OCI-LY7 (cell line): ENCODE results near the gene IER5L. TPM values are rescaled to one million over a fixed set of nuclear protein-coding genes. Genes with fewer than 3 reads are reported as not detected.

Experiments
- BruUV-seq: library from RNA; stranded (reverse); fragments of 400-500 nt; replicated peaks from 2 replicates; lab custom pipeline; 2021; lab: Mats Ljungman, UMichigan
- CTCF ChIA-PET: fragments of 300-600 bp; sonication (Branson Sonifier 250); formaldehyde crosslinking; loops from one replicate; lab custom pipeline; 2022; ENCODE audit warnings: antibody characterized with exemption; ENCODE audit not compliant: unreplicated experiment; lab: Charles Lee
- POLR2A ChIA-PET: fragments of 300-600 bp; sonication (Branson Sonifier 250); formaldehyde crosslinking; loops from one replicate; lab custom pipeline; 2022; ENCODE audit warnings: antibody characterized with exemption; lab: Charles Lee
- DNase-seq: peaks from one replicate; pipeline ENCODE4 v3.0.0-alpha.2; 2015; ENCODE audit warnings: low spot score
- H2AFZ ChIP-seq: fragments of 200-600 bp; sonication (generic), shearing (Covaris generic); 2 replicates; pipeline ENCODE4 v1.6.1; 2014; ENCODE audit warnings: mild to moderate bottlenecking, antibody characterized with exemption, low read length, moderate library complexity
- H3K27ac ChIP-seq: fragments of 200-600 bp; sonication (generic); 2 replicates; pipeline ENCODE4 v1.5.1; 2014; ENCODE audit warnings: mixed run types, low read depth, mild to moderate bottlenecking, moderate library complexity, low read length, inconsistent platforms; ENCODE audit not compliant: poor library complexity, severe bottlenecking
- H3K36me3 ChIP-seq: fragments of 200-600 bp; sonication (generic); 2 replicates; pipeline ENCODE4 v1.6.1; 2014; ENCODE audit warnings: mild to moderate bottlenecking, antibody characterized with exemption, low read length, moderate library complexity, mixed read lengths; ENCODE audit not compliant: insufficient read depth
- H3K4me1 ChIP-seq: fragments of 200-600 bp; sonication (generic); 2 replicates; pipeline ENCODE4 v1.5.1; 2014; ENCODE audit warnings: mild to moderate bottlenecking, low read length; ENCODE audit not compliant: insufficient read depth, poor library complexity, severe bottlenecking
- H3K4me2 ChIP-seq: fragments of 200-600 bp; sonication (generic); 2 replicates; pipeline ENCODE4 v1.6.1; 2014; ENCODE audit warnings: mild to moderate bottlenecking, low read length
- H3K4me3 ChIP-seq: fragments of 200-600 bp; sonication (generic); 2 replicates; pipeline ENCODE4 v1.5.1; 2014; ENCODE audit warnings: mild to moderate bottlenecking, low read depth, low read length; ENCODE audit not compliant: poor library complexity, severe bottlenecking
- H3K79me2 ChIP-seq: fragments of 200-600 bp; sonication (generic); 2 replicates; pipeline ENCODE4 v1.6.1; 2016; ENCODE audit warnings: low read depth, mild to moderate bottlenecking, low read length, moderate library complexity, mixed read lengths; ENCODE audit not compliant: insufficient read depth
- H3K9me2 ChIP-seq: fragments of 200-600 bp; sonication (generic); 2 replicates; pipeline ENCODE4 v1.6.1; 2016; ENCODE audit warnings: mild to moderate bottlenecking, low read length, mixed read lengths; ENCODE audit not compliant: insufficient read depth
- H3K9me3 ChIP-seq: fragments of 200-600 bp; sonication (generic); 2 replicates; pipeline ENCODE4 v1.6.1; 2014; ENCODE audit warnings: mild to moderate bottlenecking, mixed run types, low read length, mixed read lengths
- H4K20me1 ChIP-seq: fragments of 200-600 bp; sonication (generic); 2 replicates; pipeline ENCODE4 v1.6.1; 2014; ENCODE audit warnings: mild to moderate bottlenecking, antibody characterized with exemption, low read length, moderate library complexity, mixed read lengths; ENCODE audit not compliant: insufficient read depth
- CTCF ChIP-seq: fragments of 200-600 bp; sonication (generic); conservative IDR thresholded peaks from 2 replicates; pipeline ENCODE4 v1.5.1; 2014; ENCODE audit warnings: mild to moderate bottlenecking, antibody characterized with exemption, low read length, moderate library complexity, mixed read lengths
- EZH2phosphoT487 ChIP-seq: fragments of 200-600 bp; sonication (generic); IDR thresholded peaks from 2 replicates; pipeline ENCODE4 v1.6.1; 2018; ENCODE audit warnings: low read depth, borderline replicate concordance, mild to moderate bottlenecking, mixed run types, antibody characterized with exemption, low read length, moderate library complexity, mixed read lengths
- intact Hi-C: fragments of 100-400 bp; cut with micrococcal nuclease; formaldehyde crosslinking; loops from one replicate; pipeline ENCODE4 v1.10.0; 2022; ENCODE audit not compliant: unreplicated experiment
- total RNA-seq, 2 experiments: library from RNA; depleted of rRNA in 1 of 2; stranded (reverse); fragments of >200 nt in 1 of 2; shearing (Covaris generic) in 1 of 2; gene quantifications; 2 replicates each; pipeline ENCODE4 v1.2.3, GENCODE V29; 2014 to 2022

The IER5L gene
- total RNA-seq, 2 experiments from 2014 or later = 2.8 to 21.2 TPM

- Histone ChIP-seq H4K20me1 (no peaks in the 10 kb centered on the region), H3K4me2 (no peak overlapping the region), H3K9me3 (no peaks in the 10 kb centered on the region), H3K27ac (no peak overlapping the region), H3K79me2 (no peaks in the 10 kb centered on the region), H3K9me2 (no peaks in the 10 kb centered on the region), H3K4me1 (peaks cover 10% of the 10 kb centered on the region), H3K4me3 (no peak overlapping the region), H2AFZ (no peak overlapping the region), H3K36me3 (no peaks in the 10 kb centered on the region)
- ChIA-PET POLR2A (no interaction called here), CTCF (no interaction called here)
- no peak for DNase-seq
- intact Hi-C loops = no loop called here
- TF ChIP-seq CTCF = no peak
- TF ChIP-seq EZH2phosphoT487 = no peak
- no TSS peak for BruUV-seq
Measured at GRCh38 chr9:129204840-129205239, 26.8 kb upstream of the IER5L start.

DNA sequence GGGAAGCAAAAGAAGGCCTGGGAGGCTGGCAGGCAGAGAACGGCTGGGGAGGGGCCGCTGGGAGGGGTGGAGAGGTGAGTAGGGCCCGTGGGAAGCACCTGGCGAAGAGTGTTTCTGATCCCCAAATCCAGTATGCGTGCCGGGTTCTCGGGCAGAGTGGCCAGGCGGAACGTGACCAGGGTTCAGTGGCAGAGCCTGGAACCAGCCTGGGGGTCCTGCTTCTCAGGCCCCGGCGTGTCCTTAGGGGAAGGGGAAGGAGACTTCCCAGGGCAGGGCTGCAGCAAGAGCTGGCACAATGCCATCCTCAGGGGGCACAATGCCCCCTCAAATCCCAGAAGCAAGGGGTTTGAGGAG lies 25.5 kb upstream of the IER5L start:
- Histone ChIP-seq H4K20me1 (no peaks in the 10 kb centered on the region), H3K9me2 (no peaks in the 10 kb centered on the region), H3K4me3 (no peak overlapping the region), H3K4me2 (0 out of 2 replicates have a peak overlapping the region, but pooled peaks have one; percentile 54), H3K4me1 (peaks cover 6% of the 10 kb centered on the region), H2AFZ (no peak overlapping the region; the same call in 1 of the 2 replicates), H3K79me2 (no peaks in the 10 kb centered on the region), H3K9me3 (no peaks in the 10 kb centered on the region), H3K36me3 (no peaks in the 10 kb centered on the region), H3K27ac (no peak overlapping the region)
- POLR2A ChIA-PET = no interaction called here
- intact Hi-C loops = no loop called here
- DNase-seq = no peak
- CTCF ChIA-PET = no interaction called here
- TF ChIP-seq CTCF = no peak
- BruUV-seq = no TSS peak

DNA sequence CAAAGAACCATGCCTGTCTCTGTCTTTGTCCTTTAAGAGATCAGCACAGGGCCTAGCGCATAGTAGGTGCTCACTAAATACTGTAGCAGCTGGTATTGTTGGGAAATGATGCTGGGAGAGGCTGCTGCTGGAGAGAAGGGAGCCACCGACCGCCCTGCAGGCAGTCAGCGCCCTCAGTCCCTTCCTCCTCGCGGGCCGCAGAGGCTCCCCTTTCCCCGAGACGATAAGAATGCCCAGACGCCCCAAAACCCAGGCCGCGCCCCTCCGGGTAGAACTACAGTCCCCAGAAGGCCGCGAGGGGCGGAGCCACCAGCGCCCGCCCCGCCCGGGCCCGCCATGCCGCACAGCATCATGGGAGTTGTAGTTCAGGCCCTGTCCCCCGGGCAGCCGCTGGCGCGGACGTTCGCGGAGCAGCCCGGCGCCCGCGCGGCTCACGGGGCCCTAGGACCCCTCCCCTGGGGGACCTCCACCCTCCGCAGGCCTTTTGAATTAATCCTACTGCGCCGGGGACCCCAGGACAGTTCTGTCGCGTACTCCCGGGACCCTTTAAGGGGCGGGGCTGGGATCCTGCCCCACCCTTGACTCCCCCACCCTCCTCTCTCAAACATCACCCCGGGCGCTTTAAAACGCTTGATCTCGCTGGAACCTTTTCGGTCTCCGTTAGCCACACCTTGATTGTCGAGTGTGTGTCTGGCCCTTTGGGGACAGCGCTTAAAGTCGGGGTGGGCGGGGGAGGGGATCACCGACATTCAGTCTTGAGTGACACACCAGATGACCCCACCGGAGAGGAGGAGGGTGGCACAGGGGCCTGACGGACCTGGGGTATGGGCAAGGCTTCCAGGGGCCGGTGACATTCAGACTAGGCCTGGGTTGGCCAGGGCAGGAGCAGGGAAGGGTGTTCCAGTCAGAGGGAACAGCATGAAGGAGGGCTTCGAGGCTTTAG lies 24.8 kb upstream of the IER5L start:
- ChIA-PET POLR2A (no interaction called here), CTCF (no interaction called here)

More for the DNA sequence above, 24.8 kb upstream of the IER5L start:
- H3K4me3 ChIP-seq = peak overlapping the region; percentile 61
- H3K9me2 ChIP-seq = no peaks in the 10 kb centered on the region
- no peaks in the 10 kb centered on the region for H3K79me2 ChIP-seq
- no peaks in the 10 kb centered on the region for H4K20me1 ChIP-seq
- intact Hi-C loops = no loop called here
- no TSS peak for BruUV-seq
- no peaks in the 10 kb centered on the region for H3K9me3 ChIP-seq
- peak overlapping the region; percentile 55; the same call in 1 of the 2 replicates for H2AFZ ChIP-seq
- TF ChIP-seq EZH2phosphoT487 (no peak), CTCF (no peak)
- H3K36me3 ChIP-seq = no peaks in the 10 kb centered on the region
- no peaks in the 10 kb centered on the region for H3K4me1 ChIP-seq
- no peak overlapping the region for H3K27ac ChIP-seq
- DNase-seq = peak; percentile 85
- H3K4me2 ChIP-seq = peak overlapping the region; percentile 54
